CD1c-positive myeloid dendritic cell (primary cell): ENCODE measurements around the gene CFAP61.
"Not testable (repeated sequence)": the region's sequence is repeated elsewhere in the genome, so short reads cannot be mapped to it uniquely, and the experiment has no call there.

Source experiments
- DNase-seq: peaks from one replicate; pipeline ENCODE4 v3.0.0-alpha.2; 2016; ENCODE audit errors: extremely low spot score

CFAP61 gene

DNA sequence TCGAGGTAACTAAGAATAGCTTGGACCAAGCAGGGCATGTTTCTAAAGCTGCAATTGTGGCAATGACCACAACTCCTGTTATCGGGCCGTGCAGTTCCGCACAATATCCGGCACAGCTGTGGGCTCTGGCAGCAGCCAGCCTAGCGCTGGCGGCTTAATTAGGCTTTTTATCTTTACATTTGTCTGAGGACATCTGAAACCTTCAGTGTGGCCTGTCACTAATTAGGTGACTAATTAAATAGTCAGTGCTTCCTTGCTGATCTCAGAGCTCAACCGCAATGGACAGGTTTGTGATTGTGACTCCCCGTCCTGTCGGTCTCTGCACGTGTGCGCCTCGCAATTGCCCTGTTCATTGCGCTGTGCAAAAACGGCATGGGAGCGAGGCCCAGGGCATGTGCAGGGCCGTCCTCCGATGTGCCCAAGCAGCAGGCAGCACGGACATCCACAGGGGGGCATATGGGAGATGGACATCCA lies 180.7 kb downstream of the CFAP61 start:
- DNase-seq: no peak

DNA sequence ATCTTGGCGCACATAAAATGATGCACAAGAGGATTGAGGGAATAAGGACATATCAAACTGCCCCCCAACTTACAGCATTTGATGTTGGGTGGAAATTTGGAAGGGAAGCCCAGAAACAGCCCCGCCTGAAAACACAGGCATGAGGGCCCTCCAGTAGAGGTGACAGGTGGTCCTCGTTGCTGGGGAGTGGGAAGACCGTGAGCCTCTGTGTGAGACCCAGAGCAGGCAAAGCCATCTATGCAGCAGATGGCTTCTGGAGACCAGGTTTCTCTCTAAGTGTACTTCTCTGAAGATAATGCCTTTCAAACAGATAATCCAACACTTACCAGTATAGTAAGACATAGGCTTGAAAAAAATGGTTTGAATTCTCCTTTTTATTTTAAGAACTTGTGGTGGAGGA lies 183.3 kb downstream of the CFAP61 start:
- DNase-seq: no peak

DNA sequence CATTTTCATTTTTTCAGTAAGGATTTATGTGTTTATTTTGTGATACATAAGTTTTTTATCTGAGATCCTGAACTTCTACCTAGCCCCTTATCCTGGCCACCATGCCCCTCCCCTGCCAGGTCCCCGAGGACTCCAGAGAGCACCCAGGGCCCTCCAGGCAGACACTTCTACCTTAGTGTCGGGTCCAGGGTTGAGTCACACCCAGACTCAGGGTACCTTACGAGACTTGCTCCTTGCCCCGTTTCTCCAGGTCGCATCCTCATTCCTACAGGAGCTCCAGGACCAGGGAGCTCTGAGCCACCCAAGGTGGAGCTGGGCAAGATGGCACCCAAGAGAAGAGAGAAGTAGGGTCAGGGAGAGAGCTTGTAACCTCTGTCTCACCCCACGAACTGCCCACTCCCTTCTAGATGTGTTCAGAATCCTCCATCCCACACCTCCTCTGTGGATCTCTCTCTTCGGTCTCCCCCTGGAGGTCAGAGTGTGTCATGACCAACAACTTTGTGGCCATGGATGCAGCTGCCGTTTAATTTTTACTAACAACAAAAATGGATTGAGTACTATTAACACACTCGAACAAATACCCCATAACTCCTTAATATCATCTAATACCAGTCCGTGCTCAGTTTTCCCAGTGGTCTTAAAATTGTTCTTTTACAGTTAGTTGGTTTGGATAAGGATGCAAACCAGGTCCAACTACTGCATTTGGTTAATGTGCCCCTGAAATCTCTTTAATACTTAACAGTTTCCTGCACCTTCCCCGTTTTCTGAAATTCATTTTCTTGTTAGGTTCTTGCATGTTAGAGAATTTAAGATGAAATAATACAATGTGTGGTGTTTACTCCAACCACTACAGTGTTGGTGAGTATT lies 185.0 kb downstream of the CFAP61 start:
- peak; percentile 70 for DNase-seq

DNA sequence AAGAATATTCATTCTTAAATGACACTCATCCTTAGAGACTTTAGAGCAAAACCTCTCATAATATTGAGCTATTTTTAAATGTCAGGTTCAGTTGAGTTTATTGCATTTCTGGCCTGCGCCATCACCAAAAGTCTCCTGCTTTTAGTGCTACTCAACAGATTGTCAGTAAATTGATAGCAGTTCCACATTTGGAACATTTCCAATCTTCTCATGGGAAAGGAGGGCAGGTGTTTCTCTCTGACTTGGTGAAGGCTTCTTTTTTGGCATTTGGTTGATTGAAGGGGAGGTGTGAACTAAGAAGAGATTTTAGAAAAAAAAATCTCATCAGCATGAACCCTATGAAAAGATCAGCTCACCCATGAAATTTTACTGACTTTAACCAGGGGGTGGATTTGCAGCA lies 189.6 kb downstream of the CFAP61 start:
- no peak for DNase-seq

DNA sequence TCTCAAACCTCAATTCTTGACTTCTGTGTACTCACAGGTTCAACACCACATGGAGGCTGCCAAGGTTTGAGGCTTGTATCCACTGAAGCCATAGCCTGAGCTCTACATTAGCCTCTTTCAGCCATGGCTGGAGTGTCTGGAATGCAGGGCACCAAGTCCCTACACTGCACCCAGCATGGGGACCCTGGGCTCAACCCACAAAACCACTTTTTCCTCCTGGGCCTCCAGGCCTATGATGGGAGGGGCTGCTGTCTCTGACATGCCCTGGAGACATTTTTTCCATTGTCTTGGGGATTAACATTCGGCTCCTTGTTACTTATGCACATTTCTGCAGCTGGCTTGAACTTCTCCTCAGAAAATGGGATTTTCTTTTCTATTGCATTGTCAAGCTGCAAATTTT lies 192.1 kb downstream of the CFAP61 start:
- not testable (repeated sequence) for DNase-seq

DNA sequence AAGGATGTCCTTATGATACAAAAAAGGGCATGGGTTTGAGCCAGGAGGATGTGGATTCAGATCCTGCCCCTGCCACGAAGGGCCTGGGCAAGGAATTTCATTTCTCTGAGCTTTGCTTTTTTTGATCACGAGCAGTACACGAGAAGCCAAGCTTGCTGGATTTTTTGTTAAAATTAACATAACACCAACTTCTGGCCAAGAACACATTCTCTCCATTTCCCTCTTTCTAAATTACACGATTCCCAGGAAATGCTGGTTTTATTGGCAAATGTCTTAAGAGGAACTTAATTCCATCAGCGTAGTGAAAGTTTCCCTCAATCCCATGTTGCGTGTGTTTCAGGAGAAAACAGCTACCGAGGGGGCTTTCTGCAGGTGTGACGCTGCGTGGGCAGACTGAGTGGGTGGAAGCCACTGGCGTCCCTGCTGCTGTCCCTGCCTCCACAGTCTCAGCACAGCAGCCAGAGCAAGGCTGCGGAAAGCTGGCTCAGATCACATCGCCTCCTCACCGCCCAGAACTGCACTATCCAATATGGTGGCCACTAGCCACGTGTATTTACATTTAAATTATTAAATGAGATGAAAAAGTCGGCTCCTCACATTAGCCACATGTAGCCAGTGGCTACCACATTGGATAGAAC lies 194.8 kb downstream of the CFAP61 start:
- DNase-seq: no peak

DNA sequence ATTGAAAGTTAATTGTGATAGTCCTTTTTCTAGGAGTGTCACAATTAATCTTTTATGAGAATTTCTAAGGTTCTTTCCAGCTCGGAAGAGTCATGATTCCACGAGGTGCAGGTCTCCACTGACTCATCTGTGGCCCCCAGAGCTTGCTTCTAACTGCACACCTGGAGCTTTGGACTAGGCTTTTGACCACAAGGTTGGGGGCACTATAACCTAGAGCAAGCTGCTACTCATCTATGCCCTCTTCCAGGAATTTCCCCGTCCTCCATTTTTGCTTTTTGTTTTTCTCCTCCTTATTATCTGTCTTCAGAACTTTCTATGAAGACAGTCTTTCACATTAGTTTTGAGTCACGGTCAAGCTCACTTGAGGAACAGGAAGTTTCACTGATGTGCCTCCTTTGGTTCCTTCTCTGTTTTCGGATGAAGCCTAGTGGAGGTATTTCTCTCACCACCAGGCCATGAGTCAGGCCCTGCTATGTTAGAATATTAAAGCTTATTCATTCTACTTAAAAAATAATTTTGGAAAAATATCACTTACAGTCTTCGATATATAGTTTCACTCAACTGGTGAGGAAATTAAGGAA lies 196.4 kb downstream of the CFAP61 start:
- DNase-seq: peak; percentile 67

DNA sequence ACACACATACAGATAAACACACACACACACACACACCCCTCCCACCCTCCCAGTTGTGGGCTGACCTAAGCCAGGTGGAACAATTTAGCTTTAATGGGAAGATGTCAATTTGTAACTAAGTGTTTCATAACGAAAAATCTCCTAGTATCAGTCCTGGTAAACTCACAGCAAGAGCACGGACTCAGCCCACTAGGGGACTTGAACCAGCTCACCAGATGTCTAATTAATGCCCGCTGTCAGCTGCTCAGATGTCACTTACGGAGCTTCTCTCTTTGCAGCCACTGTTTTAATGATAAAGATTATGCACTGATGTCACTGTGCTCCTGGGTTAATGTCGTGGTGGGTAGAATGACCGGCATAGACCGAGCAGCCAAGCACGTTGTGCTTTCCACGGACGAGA lies 199.0 kb downstream of the CFAP61 start:
- no peak for DNase-seq

DNA sequence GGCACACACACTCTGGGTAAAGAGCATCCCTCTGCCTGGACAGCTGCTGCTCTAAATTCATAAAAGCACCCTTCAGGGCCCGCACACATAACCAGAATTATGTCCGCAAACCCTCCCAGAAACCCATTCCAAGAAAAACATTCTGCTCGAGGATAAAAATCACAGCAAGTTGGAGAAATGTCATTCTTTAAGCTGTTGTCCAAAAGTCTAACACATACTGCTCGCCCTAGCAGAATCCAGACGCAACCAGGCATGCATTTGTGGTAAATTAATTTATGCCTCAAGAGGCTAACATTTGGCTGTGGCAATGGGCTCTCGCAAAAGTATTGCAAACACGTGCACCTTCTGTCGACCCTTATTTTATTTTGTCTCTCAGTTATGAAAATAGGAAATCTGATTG lies 199.5 kb downstream of the CFAP61 start:
- no peak for DNase-seq

DNA sequence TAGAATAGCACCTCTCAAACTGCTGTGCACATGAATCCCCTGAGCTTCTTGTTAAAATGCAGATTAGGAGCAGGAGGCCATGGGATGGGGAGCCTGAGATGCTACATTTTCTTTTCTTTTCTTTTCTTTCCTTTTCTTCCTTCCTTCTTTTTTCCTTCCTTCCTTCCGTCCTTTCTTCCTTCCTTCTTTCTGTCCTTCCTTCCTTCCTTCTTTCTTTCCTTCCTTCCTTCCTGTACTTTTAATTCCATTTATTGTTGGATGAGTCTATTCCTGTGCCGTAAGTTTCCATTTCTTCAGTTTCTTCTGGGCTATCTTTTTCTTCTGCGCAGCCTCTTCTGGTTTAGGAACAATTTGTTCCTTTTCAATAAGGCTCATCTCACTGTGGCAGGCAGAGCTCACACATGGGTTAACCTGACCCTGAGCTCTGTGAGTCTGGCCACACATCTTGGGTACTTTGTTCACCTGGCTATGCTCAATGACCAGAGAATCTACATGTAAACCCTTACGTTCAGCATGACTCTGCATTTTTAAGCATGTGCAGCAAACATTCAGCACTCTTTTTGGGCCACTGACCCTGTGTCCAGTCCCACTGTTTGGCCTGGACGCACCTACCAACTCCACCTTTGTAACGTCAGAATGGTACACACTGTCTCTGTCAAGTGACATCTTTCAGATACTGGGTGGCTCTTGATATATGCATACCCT lies 200.9 kb downstream of the CFAP61 start:
- DNase-seq: no peak

DNA sequence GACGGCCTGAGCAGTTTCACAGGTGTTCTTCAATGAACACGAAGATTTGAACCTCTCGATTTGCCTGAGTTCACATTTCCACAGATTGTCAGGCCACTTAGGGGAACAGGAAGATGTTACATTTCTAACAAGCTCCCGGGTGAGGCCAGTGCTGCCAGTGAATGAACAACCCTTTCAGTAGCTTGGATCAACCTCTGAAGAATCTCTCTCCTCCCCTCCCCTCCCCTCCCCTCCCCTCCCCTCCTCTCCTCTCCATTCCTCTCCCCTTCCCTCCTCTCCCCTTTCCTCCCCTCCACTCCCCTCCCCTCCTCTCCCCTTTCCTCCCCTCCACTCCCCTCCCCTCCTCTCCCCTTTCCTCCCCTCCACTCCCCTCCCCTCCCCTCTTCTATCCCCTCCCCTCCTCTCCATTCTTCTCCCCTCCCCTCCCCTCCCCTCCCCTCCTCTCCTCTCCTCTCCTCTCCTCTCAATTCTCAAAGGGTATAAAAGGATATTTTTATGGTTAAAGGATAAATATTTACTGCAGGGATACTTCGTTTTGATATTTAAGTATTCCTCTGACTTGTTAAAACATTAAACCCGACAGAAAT lies 201.5 kb downstream of the CFAP61 start:
- DNase-seq: no peak

DNA sequence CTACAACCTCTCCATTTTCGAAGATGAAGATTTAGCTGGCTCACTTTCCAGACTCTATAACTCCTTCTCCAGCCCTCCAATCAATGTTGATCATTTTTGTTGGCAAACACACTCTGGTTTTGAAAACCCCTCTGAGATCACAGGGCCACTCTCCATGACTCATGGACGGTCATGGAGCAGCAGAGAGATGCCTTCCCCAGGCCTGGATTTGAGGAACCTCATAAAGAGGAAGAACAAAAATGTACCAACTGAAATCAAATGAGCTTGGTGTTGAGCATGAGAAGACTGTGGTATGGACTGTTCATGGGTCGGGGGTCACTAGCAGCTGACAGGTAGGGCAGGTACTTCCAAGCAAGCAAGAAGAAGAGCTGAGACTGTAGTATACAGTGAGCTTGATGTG lies 202.8 kb downstream of the CFAP61 start:
- peak; percentile 93 for DNase-seq

DNA sequence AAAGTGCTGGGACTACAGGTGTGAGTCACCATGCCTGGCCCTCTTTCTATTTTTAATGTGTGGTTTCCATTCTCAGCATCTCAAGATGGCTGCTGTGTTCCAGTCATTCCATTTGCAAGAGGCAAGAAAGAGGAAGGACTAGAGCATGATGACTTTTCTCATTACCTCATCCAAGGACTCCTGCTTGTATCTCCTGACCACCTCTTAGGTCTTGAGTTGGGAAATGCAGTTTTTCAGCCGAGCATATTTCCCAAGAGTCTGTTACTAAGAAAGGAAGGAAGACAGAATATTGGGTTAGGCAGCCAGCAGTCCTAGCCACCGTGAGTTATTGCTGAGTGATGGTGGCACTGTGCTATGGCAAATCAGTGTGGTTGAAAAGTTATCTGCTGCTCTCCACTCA lies 207.2 kb downstream of the CFAP61 start:
- peak; percentile 93 for DNase-seq

DNA sequence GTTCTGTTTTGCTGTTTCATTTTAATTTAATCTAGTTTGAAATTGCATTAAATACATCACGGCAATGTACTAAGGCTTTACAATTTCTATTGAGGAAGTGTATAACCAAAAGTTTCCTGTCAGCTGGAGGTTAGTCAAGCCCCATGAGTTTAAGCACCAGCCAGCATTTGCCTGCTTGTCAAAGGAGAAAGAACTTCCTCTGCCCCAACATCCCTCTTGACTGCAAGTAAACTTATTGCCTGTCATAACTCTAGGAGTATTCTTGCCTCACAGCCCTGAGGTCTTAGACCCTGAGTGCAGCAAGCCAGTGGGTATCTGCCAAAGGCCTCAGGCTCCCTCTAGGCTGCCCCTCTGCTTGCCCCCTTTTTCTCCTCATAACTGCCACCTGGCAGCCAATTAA lies 208.8 kb downstream of the CFAP61 start:
- peak; percentile 84 for DNase-seq

DNA sequence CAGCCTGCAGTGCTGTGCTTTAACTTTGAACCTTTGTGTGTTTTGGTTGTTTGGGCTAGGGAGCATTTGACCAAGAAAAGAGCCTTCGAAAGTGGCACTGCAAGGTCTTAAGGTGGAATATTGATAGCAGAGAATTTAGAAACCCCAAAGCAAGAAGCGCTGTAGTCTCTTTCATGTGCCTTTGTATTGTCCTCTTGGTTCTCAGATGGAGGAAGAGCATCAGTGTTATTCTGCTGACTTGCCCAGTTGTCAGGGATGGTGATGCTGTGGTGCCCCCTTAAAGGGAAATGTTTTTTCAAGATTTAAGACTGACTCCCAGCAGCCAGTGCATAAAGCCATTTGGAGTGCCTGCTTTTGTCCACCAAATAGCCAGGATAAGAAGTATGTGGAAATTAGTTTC lies 212.9 kb downstream of the CFAP61 start:
- no peak for DNase-seq

DNA sequence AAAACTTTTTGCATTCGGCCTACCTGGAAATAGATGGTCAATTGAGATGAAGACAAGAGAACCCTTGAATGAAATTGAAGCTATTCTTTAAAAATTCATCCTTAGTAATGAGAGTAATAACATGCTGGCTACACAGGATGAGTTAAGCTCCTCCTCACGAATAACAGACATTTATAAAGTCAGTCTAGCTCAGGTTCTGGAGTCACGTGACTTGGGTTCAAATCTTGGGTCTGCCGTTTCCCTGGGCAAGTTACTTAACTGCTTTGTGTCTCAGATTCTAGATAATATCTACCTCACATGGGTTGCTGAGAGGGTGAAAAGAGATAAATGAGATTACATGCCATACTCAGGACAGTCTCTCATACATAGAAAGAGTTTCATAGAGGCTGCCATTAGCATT lies 214.2 kb downstream of the CFAP61 start:
- DNase-seq: no peak

DNA sequence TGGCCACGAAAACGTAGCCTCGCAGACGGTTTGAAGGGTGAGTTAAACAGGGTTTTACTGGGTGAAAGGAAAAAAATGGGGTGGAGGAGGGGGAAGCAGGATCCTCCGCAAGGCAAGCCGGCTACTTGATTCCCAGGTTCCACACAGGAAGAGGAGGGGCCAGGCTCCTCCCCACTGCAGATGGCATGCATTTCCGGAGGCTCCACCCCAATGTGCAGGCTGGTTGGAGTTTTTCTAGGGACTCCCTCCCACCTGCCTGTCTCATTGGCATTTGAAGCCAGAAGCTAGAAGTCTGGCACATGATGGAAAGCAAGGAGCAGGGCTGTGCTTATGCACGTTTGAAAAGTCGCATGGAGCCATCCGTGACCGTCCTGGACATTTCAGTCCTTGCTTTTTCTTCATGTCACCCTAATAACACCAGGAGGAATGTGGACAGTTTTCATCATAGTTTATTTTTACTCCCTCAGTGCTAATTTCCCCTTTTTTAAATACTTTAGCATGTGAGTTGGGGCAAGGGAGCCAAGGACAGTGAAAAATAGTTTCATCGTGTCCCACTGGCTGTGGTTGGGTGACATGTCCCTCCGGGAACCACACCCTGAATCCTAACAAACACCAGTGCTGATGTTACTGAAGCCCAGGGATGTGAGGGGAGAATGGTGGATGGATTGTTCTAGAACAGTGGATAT lies 215.5 kb downstream of the CFAP61 start:
- peak; percentile 53 for DNase-seq

DNA sequence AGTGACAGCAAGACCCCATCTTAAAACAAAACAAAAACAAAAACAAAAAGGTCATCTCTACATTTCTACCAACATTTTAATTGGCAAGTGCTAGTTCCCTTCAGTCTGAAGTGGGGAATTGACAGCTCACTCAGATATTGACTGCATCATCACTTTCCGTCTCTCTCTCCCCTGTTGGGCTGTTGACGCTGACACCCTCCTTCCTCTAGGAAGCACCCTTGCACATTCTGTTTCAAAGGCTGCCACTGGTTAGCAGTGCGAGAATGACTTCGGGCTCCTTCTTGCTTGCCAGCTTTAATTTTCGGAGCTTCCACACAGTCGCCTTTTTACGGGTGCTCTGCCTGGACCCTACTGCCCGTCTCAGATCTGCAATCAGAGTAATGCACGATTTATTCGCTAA lies 218.9 kb downstream of the CFAP61 start:
- no peak for DNase-seq

DNA sequence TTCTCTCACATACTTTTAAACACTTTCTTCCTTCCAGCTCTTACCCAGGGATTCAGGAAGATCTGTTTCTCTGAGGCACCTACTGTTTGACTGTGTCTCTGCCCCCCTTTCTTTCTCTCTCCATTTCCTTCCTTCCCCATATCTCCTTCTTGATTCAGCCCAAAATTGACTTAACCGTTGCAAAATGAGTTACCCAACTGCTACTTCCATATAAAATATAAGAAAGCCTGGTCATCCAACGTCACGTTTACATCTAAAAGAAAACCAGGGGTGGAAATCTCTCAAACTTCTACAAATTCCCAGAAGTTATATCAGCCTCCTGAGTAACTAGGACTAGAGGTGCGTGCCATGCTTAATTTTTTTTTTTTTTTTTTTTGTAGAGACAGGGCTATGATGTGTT lies 220.4 kb downstream of the CFAP61 start:
- DNase-seq: peak; percentile 45

DNA sequence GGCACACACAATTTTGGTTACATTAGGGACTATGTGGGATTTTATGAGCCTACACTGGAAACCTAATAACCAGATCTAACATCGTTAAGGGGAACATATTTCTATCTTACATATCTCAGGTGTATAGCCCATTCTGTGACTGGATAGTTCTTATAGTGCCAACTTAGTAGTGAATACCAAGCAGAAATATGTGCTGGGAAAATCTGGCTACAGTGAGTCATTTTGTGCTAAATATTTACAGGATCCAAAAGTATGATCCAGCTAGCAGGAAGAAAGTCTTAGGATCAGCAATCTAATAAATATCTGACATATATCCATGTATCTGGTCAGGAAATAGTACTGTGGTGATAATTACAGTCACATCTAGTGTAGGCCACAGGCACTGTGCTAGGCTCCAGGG lies 221.0 kb downstream of the CFAP61 start:
- no peak for DNase-seq

DNA sequence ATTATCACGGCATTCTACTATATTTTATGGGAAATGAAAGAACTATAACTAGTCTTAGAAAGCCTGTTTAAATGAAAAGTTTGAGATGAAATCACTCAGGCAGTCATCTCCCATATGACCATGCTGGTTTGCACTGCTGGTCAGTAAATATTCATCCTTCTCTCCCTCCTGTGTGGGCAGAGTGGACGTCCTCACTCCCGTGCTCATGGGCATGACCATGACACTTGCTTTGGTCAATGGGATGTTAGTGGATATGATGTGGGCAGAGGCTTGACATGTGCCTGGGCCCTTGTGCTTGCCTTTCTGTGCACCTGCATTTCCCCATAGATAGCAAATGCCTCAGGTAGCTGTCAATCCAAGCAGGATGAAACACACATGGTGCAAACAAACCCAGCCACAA lies 222.5 kb downstream of the CFAP61 start:
- DNase-seq: no peak
